Ovary (tissue), 3 donors: ENCODE results near the gene KIAA1755.

Source experiments
- CTCF ChIP-seq, 3 donors: fragments of 450-650 bp in 2 of 3; fragments of 200-600 bp in 1 of 3; IDR thresholded peaks; one replicate each; pipeline versions ENCODE4 v1.5.1 to v1.8.0; 2016 to 2022; ENCODE audit warnings: antibody characterized with exemption in 3 of 3, mild to moderate bottlenecking in 1 of 3
- EP300 ChIP-seq: sonication (generic); formaldehyde crosslinking; IDR thresholded peaks from one replicate; pipeline ENCODE4 v1.6.1; 2017; ENCODE audit warnings: antibody characterized with exemption
- POLR2A ChIP-seq: fragments of 450-650 bp; IDR thresholded peaks from one replicate; pipeline ENCODE4 v1.6.1; 2017; ENCODE audit warnings: antibody characterized with exemption, mild to moderate bottlenecking, moderate library complexity
- donor health status: DM: no; HTN: no; CAD: no.

DNA sequence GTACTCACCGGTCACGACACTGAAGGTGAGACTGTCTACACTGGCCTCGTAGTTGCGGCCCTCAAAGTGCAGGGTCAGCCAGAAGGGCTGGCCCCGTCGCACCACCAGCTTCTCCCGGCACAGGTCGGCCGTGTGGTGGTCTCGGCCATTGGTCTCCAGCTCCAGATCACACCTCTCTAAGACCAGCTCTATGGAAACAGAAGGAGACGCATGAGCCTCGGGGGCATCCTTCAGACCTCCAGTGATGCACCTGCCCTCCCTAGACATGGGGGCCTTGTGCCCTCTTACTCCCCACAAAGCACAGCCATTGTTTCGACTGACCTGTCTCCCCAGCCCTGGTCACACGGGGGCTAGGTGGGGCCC lies 99.1 kb downstream of the KIAA1755 start:
- TF ChIP-seq POLR2A (no peak), CTCF (IDR thresholded peaks at IDR 0.05) (no peak), EP300 (no peak)
